Measurements from ENCODE around the gene ZNF155.

The ZNF155 gene

GRCh38 chr19:44005973-44006372 is 22.0 kb downstream of the ZNF155 start:
- no peak for DNase-seq

GRCh38 chr19:44007473-44007872 is 23.5 kb downstream of the ZNF155 start:
- no peak for DNase-seq

GRCh38 chr19:44010468-44010867 is 26.5 kb downstream of the ZNF155 start:
- DNase-seq = no peak

- no peak for DNase-seq
Measured at GRCh38 chr19:44019498-44019897, 35.5 kb downstream of the ZNF155 start.

- no peak for DNase-seq
Measured at GRCh38 chr19:44021221-44021620, 37.2 kb downstream of the ZNF155 start.

GRCh38 chr19:44024900-44025216 is 40.9 kb downstream of the ZNF155 start:
- no peak for DNase-seq

GRCh38 chr19:44025217-44025936 is 41.4 kb downstream of the ZNF155 start, which contains the start of gene ZNF222:
Gene ZNF222, plus strand, starts transcription at chr19:44025379. Its CDS starts 58 bp downstream, at chr19:44025437.
- DNase-seq = peak; percentile 80 to 84

GRCh38 chr19:44026622-44027021 is 42.6 kb downstream of the ZNF155 start:
- DNase-seq = no peak

- DNase-seq = no peak
Measured at GRCh38 chr19:44032001-44032610, 48.1 kb downstream of the ZNF155 start.

GRCh38 chr19:44042147-44042546 is 58.2 kb downstream of the ZNF155 start:
- DNase-seq = no peak
